HG02759 (cell line): Measurements from ENCODE around the gene MROH9.
A peak's percentile ranks its signal among the peaks of the same experiment; 100 is the strongest.

Source experiments
- ATAC-seq: cut with Tn5 transposase; IDR thresholded peaks from one replicate; pipeline ENCODE4 v1.9.1; 2021; ENCODE audit warnings: mild to moderate bottlenecking, moderate library complexity; ENCODE audit not compliant: unreplicated experiment

MROH9 gene

DNA sequence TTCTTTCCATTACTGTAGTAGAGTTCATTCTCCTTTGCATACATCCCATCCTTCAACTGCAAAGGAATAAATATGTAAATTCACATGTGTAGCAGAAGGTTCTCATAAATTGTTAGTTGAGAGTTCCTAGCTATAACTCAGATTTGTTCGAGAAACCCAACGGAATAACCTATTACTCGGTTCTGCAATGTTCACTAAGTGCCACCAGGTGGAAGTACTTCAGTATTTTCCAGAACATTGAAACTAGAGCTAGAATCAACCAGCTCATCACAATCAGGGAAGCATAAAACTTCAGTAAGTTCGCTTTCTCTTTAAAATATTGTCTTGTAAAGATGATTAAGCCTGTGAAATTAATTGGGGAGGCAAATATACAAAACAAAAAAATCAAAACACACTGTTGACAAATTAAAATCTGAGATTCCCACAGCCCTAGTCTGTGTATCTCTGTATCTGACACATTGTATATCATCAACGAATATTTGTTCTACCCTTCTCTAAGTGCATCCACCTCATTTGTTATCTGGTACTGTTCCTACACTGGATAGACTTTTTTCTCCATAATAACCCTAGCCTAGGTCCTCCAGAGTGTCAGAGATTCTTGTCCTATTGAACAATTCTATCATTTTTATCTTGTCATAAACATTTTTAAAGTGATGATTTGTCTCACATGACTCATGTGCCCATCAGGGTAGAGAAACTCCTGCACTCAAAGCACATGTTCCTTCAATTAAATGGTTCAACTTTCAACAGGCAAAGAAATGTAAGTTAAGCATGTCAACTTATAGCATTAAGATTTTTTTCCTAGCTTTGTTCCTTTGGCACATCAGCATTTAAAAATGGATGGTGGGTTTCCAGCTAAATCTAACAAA, 31.9 kb downstream of the MROH9 start:
- peak; percentile 80 for ATAC-seq

DNA sequence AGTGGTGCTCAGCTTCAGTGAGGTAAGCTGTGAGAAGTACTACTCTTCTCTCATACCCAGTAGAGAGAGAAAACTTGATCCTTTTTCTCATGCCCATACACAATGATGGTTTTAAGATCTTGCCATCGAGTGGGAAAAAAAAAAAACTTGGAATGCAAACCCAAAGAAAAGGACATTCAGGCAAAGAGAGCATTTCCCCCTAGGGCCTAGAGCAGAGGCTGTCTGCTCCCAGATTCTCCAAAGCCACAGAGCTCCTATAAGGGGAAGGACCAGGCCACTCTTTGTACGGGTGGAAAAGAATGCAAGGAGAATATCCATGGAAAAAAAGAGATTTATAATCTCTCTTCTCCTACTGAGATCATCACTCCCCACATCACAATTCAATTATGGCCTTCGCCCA, 34.9 kb downstream of the MROH9 start:
- no peak for ATAC-seq

DNA sequence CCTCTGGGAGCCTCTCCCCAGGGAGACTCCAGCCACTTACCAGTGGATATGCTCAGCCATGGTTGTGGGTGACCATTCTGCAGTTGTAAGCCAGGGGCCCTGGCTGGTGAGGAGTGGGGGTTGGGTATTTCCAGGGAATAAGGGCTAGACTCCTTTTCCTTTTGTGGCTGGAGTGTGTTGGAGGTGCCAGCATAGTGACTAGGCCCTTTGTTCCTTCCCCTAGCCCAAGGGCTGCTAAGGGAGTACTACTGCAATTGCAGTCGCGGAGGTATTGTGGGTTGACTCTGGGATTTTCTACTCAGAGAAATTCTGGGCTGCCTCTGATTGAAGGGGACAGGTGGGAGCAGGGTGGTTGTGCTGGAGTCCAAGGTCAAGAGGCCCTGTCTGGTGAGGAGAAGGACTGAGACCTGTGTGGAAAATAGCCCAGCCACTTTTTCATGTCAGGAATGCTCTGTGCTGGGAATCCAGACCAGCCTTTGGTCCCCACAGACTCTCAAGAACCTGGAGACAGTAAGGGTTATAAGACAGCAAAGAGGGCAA, 43.1 kb downstream of the MROH9 start:
- ATAC-seq: no peak

DNA sequence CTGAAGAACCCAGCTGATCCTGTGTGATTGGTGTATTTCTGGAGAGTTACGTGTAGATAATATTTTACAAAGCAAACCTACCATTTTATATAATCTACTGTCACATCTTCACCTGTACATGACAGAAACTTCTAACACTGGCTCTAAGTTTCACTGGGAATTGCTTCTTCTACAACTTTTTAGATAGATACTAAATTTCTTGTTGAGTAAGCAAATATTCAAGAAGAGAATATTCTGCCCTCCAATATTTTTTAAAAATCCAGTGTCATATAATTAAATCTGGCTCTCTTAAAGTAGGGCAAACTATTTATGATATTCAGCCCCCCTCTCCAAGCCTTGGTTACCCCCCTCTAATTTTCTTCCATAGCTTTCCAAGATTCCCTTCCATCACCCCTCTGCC, 50.1 kb downstream of the MROH9 start:
- ATAC-seq: no peak

DNA sequence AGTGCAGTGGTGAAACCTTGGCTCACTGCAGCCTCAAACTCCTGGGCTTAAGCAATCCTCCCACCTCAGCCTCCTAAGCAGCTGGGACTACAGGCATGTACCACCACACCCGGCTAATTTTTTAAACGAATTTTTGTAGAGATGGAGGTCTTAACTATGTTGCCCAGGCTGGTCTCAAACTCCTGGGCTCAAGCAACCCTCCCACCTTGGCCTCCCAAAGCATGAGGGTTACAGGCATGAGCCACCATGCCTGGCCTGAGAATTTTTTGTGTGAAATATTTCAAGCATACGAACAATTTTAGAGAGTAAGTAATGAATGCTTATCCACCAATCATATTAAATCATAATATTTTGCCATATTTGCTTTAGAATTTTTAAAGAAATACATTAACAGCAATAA, 51.6 kb downstream of the MROH9 start:
- ATAC-seq: no peak

DNA sequence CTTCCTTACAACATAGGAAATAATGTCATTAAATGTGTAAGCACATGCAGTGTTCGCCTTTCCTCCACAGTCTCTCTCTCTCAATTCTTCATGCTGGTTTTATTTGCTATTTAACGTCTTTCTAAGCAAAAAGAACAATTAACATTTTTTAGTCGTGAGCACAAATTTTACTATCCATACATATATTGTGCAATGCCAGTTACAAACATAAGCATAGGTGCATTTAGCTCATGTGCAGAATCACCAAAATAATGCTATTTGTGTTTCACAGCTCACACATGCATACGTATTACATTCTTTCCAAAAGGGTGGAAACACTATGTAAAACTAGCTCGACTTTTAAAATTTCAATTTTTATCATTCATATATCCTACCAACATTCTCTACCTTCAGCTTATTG, 52.1 kb downstream of the MROH9 start:
- no peak for ATAC-seq

DNA sequence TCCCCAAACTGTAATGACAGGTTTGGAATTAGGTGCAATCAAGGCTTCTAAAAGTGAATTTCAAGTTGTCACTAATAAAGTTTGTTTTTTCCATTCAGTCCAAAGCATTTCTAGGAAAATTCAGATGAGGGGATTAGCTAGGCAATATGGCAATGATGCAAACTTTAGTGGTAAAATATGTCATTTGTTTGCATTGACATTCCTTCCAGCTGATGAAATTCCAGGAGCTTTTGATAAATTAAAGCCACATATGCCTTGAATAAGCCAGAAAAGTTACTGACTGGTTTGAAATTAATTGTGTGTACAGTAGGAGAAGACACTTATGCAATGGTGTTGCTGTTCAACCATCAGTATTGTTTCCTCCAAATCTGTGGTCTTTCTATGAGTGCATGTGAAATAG, 57.8 kb downstream of the MROH9 start:
- ATAC-seq: no peak

DNA sequence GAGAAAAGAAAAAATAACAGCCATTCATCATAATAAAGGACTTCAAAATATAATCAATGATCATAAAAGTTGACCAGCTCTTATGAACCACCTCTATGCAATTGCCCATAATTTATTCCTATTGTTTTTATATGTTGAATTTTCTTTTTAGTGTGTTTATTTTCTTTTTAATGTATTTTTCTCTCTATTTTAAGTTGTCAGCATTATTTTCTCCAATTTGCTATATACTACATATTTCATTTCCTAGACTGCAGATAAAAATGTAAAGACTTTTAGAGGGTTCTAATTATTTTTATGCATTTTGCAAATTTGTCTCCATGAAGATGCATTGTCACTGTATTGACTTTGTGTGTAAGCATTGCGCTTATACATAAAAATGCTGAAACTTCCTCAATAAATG, 58.4 kb downstream of the MROH9 start:
- no peak for ATAC-seq

DNA sequence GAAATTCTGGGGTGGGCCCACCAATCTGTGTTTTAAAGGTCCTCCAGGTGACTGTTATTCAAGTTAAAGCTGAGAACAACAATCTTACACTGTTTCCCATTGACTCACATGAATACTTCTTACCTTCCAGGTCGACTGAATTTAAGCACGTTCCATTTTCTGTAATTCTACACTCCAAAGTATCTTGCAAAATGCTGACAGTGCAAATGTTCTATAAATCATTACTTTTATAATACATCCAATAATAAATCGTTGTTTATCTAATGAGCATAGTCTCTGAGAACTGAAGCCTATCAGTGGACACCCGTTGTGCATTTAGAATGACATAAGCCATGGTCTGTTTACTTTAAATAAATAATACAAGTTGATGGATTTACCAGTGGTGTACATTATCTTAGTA, 79.5 kb downstream of the MROH9 start:
- ATAC-seq: no peak

DNA sequence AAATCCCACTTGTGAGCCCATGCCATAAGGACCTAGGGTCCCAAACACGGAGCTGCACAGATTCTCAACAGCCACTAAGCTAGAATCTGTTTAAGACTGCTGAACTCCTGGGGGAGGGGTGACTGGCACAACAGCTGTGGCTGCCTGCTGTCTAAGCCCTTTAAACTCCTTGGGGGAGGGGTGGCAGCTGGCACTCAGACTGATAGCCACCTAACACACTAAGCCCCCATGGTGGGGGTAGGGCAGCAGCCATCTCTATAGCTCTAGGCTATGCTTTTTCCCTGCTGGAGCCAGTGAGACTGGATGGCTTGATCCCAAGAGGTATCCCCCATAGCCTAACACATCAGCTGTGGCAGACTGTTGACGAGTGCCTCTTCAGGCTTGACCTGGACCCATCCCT, 82.1 kb downstream of the MROH9 start:
- ATAC-seq: no peak

DNA sequence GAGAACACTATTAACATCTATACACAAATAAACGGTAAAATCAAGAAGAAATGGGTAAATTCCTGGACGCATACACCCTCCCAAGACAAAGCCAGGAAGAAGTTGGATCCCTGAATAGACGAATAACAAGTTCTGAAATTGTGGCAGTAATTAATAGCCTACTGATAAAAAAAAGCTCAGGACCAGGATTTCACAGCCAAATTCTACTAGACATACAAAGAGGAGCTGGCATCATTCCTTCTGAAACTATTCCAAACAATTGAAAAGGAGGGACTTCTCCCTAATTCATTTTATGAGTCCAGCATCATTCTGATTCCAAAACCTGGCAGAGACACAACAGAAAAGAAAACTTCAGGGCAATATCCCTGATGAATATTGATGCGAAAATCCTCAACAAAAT, 84.6 kb downstream of the MROH9 start:
- no peak for ATAC-seq

DNA sequence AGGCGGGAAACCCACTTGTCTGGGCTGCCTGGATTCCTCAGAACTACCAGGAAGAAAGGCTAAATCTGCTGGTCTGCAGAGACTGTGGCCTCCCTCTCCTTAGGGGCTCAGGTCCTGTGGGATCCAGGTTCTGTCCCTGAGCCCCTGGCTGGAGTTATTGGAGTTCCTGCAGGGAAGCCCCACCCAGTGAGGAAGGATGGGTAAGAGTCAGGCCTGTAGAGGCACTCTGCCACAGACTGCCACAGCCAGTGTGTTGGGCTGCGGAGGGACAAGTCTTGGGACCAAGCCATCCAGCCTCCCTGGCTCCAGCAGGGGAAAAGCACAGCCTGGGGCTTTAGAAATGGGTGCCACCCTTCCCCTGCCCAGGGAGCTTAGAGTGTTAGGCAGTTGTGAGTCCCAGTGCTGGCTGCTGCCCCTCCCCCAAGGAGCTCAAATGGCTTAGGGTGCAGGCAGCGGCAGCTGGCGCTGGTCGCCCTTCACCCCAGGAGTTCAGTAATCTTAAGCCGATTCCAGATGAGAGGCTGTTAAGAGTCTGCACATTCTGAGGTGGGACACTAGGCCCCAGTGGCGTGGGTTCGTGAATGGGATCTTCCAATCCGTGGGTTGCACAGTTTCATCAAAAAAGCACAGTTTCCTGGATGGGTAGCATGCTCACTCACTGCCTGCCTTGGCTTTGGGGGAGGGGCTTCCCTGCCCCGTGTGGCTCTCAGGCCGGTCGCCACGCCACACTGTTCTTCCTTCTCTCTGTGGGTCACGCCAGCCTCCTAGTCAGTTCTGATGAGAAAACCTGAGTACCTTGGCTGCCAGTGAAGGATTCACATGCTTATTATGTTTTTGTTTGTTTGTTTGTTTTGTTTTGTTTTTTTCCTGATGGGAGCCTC, 97.7 kb downstream of the MROH9 start:
- no peak for ATAC-seq

DNA sequence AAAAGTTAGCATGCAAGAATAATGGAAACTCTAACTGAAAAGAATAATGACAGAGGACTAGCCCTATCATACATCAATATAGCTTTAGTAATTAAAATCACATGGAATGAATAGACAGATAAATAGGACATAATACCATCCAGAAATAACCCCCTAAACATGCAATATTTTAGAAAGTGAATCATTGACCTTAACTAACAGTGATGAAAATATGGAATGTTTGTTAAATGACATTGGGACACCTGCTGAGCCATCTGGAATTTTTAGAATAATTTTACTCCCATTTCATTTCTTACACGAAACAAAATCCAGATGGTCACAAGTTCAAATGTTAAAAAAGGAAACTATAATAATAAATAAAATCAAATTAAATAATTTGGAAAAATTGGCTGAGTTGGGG, 102.3 kb downstream of the MROH9 start:
- ATAC-seq: no peak

DNA sequence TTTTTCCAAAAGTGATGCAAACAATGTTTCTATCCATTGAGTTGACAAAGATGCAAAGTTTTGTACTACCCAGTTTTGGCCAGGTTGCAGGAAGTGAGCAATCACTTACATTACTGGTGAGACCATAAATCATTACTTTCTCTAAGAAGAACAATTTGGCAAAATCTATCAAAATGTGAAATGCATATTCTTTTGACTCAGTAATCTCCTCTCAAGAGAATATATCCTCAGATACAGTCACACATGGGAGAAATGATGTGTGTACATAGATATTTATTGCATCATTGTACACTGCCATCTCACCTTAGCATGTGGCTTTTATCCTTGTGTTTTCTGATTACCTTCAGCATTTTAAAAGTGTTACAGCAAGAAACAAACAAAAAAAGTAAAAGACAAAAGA, 103.0 kb downstream of the MROH9 start:
- no peak for ATAC-seq

DNA sequence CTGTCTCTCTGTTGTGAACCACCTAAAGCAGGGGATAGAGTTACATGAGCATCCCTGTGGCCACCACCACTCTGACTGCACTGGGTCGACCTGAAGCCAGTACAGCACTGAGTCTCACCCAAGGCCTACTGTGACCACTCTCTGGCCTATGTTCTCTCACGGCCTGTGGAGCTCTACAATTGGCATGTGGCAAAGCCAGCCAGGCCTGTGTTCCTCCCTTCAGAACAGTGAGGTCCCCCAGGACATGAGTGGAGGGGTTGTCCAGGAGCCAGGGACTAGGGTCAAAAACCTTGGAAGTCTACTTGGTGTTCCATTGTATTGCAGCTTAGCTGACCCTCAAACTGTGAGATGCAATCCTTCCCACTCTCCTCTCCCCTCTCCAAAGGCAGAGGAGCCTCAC, 112.7 kb downstream of the MROH9 start:
- no peak for ATAC-seq

DNA sequence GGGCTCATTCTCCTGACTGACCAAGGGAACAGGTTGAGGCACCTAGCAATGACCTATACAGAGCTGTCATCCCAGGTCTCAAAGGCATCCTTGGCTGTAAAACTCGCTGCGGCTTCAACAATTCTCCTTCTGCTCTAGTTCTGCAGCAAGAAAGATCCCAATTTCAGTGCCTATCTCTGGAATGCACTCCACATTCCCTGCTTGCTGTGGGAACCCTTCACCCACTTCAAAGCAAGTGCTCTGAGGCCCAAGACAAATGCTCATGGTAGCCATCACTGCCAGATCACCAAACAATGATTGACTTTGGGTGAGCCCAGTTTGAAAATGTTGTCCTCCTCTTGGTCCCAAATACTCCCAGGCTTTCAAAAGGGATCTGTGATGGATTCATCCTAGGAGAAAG, 117.6 kb downstream of the MROH9 start:
- ATAC-seq: no peak

DNA sequence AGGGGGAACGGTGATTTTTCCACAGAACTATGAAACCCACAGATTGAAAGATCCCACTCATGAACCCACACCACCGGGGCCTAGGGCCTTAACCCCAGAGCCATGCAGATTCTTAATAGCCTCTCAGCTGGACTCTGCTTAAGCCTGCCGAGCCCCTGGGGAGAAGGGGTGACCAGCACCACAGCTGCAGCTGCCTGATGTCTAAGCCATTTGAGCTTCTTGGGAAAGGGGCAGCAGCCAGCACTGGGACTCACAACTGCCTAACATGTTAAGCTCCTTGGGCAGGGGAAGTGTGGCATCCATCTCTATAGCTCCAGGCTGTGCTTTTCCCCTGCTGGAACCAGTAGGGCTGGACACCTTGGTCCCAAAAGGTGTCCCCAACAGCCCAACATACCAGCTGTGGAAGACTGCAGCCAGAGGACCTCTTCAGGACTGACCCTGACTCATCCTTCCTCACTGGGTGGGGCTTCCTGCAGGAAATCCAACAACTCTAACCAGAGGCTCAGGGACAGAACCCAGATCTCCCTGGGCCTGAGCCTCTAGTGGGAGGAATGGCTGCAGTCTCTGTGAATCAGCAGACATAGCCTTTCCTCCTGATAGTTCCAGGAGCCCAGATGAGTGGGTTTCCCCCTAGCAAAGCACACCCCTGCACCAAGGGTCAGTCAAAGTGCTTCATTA, 120.8 kb downstream of the MROH9 start:
- no peak for ATAC-seq

DNA sequence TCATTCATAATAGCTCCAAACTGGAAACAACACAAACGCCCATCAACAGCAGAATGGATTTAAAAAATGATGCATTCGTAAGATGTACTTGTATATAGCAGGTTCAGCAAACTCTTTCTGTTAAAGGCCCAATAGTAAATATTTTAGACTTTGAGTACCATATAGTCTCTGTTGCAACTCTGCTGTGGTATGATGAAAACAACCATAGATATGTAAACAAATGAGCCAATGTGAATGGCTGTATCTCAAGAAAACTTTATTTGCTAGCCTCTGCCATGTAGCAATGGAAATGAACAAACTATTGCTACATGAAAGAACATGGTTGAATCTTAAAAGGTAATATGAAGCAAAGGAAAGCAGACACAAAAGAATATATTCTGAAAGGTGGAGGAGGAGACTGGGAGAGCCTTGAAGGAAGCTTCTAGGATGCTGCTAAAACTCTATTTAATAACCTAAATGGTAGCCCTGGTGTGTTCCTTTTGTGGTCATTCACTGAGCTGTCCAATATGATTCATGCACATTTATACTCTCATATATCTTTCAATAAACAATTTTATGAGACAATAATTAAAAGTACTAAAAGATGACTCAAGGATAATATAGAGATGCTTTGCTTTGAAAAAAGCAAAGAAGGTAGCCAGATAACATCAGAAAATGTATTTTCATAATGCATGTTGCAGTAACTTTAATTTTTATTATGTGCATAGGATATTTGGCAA, 126.2 kb downstream of the MROH9 start:
- ATAC-seq: no peak

DNA sequence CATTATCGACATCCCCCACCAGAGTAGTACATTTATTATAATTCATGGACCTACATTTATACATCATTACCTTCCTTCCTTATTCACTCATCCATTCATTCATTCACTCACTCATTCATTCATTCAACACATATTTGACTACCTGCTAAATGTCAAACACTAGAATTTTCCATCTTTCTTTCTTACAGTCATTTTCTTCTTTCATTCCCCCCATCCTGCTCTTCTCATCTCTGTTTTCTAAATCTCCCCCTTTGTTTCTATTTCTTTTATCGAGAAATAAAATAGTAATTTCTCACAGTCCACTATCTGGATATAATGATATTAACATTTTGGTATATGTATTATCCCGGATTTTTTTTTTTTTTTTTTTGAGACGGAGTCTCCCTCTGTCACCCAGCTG, 127.6 kb downstream of the MROH9 start:
- no peak for ATAC-seq

DNA sequence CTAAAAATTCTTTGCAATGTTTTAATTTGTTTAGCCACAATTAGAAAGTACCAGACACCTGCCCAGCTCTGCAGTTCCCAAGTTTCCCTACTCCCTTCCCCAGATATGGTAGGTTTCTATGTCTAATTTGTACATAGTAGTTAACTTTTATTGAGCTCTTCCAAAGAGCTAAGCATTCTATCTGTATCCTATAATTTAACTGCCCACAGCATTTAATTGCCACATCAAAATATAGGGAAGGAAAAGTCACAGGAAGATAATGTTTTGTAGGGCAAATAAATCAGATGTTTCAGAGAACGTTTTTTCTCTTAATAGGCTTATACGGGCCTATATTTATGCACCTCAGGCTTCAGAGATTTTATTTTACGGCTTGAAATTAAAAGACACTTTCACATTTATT, 139.7 kb downstream of the MROH9 start:
- no peak for ATAC-seq

DNA sequence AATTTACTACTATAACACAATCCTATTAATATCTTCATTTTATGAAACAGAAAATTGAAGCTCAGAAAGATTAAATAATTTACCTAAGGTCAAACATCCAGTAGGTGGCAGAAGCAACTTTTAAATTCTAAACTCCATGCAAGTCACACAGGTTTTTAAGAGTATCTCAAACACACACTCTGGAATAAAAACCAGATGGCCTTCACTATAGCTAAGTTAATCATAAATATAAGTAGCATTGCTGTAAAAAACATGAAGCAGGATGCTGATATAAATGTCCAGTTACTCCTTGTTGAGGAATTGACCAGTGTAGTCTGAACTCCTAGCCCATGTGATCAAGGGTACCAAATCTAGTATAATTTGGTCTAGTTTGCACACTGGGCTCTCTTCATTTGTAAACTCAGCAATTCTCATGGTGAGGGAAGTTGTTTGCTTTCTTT, 146.0 kb downstream of the MROH9 start:
- ATAC-seq: no peak
